ENCODE measurements around the gene AGL.
"Not testable (repeated sequence)": the region's sequence is repeated elsewhere in the genome, so short reads cannot be mapped to it uniquely, and the experiment has no call there.

DNA sequence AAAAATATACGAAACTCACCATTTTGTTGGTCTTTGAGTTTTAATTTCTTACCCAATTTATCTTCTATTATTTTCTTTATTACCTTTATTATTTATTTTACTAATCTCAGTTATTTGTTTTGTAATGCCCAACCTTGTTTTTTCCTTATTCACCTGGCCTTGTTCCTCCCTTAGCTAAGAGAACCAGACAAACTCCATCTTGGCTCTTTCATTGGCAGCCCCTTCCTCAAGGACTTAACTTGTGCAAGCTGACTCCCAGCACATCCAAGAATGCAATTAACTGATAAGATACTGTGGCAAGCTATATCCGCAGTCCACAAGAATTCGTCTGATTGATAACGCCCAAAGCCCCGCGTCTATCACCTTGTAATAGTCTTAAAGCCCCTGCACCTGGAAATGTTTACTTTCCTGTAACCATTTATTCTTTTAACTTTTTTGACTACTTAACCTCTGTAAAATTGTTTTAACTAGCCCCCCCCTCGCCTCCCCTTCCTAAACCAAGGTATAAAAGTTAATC lies 109.1 kb downstream of the AGL start:
- not testable (repeated sequence) for TF ChIP-seq EZH2phosphoT487 (IDR thresholded peaks at IDR 0.05; ENCODE audit: low read length); EZH2 (optimal IDR thresholded peaks at IDR 0.05; ENCODE audit: low read depth, low read length)
- TF ChIP-seq, protein P1, sequence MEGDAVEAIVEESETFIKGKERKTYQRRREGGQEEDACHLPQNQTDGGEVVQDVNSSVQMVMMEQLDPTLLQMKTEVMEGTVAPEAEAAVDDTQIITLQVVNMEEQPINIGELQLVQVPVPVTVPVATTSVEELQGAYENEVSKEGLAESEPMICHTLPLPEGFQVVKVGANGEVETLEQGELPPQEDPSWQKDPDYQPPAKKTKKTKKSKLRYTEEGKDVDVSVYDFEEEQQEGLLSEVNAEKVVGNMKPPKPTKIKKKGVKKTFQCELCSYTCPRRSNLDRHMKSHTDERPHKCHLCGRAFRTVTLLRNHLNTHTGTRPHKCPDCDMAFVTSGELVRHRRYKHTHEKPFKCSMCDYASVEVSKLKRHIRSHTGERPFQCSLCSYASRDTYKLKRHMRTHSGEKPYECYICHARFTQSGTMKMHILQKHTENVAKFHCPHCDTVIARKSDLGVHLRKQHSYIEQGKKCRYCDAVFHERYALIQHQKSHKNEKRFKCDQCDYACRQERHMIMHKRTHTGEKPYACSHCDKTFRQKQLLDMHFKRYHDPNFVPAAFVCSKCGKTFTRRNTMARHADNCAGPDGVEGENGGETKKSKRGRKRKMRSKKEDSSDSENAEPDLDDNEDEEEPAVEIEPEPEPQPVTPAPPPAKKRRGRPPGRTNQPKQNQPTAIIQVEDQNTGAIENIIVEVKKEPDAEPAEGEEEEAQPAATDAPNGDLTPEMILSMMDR (IDR thresholded peaks at IDR 0.05; ENCODE audit: low read length), result not testable (repeated sequence)
